IPS-20b (cell line): ENCODE measurements around the gene CPD.
"Not testable (repeated sequence)": the region's sequence is repeated elsewhere in the genome, so short reads cannot be mapped to it uniquely, and the experiment has no call there.

Source experiments
- H3K27ac ChIP-seq: one replicate; pipeline ENCODE4 v1.5.1; 2013; ENCODE audit warnings: low read length
- H3K27me3 ChIP-seq: 2 replicates; pipeline ENCODE4 v1.6.1; 2013; ENCODE audit warnings: mild to moderate bottlenecking, low read length, inconsistent platforms; ENCODE audit not compliant: insufficient read depth
- H3K36me3 ChIP-seq: 2 replicates; pipeline ENCODE4 v1.6.1; 2013; ENCODE audit warnings: low read depth, mild to moderate bottlenecking, inconsistent platforms, low read length, moderate library complexity; ENCODE audit not compliant: insufficient read depth
- H3K4me1 ChIP-seq: 2 replicates; pipeline ENCODE4 v1.6.1; 2013; ENCODE audit warnings: mild to moderate bottlenecking, control low read depth, inconsistent platforms, low read length, moderate library complexity; ENCODE audit not compliant: insufficient read depth
- H3K4me3 ChIP-seq: 2 replicates; pipeline ENCODE4 v1.5.1; 2013; ENCODE audit warnings: mild to moderate bottlenecking, low read length, inconsistent platforms
- H3K9ac ChIP-seq: 2 replicates; pipeline ENCODE4 v1.6.1; 2013; ENCODE audit warnings: low read depth, mild to moderate bottlenecking, inconsistent platforms, low read length, moderate library complexity
- H3K9me3 ChIP-seq: 2 replicates; pipeline ENCODE4 v1.6.1; 2013; ENCODE audit warnings: mild to moderate bottlenecking, low read depth, low read length, inconsistent platforms; ENCODE audit not compliant: insufficient read depth

The CPD gene

DNA sequence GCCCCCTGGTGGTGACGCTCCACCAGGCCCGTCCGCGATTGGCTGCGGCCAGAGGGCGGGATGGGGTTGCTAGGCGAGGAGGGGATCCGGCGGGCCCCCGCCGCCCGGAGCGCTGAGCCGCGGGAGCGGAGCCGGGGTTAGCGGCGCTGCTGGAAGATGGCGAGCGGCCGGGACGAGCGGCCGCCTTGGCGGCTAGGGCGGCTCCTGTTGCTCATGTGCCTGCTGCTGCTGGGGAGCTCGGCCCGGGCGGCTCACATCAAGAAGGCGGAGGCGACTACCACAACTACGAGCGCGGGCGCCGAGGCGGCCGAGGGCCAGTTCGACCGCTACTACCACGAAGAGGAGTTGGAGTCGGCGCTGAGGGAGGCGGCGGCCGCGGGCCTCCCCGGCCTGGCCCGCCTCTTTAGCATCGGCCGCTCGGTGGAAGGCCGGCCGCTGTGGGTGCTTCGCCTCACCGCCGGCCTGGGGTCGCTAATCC lies at the start of gene CPD:
Gene CPD (plus strand): TSS at position 103 of the 478 bp plus-strand sequence. CDS start 54 bp downstream, at position 157.
- Histone ChIP-seq H3K27ac (no peak within 1 kb of the TSS), H3K36me3 (no peaks in the 10 kb centered on the region), H3K9ac (peak within 1 kb of the TSS; percentile 77; the same call in 1 of the 2 replicates), H3K9me3 (no peaks in the 10 kb centered on the region), H3K4me3 (peak within 1 kb of the TSS; percentile 93), H3K27me3 (peaks cover 52% of the 10 kb centered on the region), H3K4me1 (peaks cover 39% of the 10 kb centered on the region)

DNA sequence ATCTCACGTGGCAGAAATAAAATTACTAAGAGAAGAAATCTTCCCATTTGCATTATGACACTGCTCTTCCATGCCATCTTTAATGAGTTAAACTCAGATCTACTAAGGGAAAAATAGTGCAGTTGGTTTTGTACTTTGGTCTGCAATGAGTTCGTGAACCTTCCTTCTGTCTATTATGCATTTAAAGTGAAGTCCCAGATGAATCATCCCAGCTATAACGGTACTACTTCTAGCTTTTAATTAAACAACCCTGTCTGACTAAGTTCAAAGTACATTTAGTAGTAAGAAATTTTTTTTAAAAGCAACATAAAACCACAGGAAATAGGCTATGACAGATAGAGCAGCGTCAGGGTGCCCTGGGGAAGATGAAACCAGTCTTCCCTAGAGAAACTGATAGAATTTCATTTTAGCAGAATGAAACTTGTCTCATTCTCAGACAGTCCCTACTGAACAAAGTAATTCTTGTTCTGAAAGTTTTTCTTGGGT lies 46.6 kb upstream of the CPD start:
- Histone ChIP-seq H3K36me3 (no peaks in the 10 kb centered on the region), H3K27ac (no peak overlapping the region), H3K4me3 (no peak overlapping the region), H3K9ac (no peak overlapping the region), H3K4me1 (no peaks in the 10 kb centered on the region), H3K27me3 (no peaks in the 10 kb centered on the region), H3K9me3 (no peaks in the 10 kb centered on the region)

DNA sequence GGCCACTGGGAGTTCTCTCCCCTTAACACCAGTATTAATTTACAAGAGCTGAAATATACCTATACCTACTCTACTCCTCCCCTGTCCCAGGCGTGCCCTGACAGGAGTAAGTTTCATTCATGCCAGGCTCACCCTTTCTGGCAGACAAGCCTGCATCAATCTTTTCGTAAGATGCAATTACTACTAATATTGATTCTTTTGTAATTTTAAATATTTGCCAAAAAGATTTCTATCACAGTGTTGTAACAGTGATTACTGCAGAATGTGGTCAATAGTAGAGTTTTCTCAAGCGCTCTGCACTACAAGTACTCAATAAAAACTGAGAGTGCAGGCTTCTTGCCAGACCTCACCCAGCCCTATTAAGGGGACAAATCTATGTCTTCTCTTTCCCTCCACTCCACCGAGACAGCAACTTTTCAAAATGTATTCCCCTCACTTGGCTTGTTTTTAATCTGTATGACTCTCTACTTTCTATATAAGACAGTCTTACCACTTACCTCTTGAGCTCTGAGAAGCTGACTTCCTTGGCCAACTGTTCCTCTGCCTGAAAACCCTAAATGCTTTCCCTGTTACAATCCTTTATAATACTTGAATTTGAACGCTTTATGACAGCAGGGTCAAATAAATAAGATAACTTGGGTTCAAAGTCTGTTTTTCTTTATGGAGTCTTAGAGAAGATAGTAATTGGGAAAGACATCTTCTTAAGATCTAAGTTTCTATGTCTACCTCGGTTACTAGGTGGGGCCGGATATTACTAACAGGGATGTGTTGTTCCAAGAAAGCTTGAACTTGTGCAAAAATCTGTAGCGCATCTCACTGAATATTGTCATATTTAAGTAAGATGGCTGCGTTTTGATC lies 45.0 kb upstream of the CPD start, which contains the start of gene TMIGD1:
Gene TMIGD1 (minus strand): TSS at position 555 of the 858 bp plus-strand sequence. CDS start 1,924 bp downstream, outside the sequence.
- H3K27me3 ChIP-seq: no peaks in the 10 kb centered on the region
- no peaks in the 10 kb centered on the region for H3K4me1 ChIP-seq
- H3K36me3 ChIP-seq: no peaks in the 10 kb centered on the region
- no peak within 1 kb of the TSS for H3K4me3 ChIP-seq
- H3K27ac ChIP-seq: no peak within 1 kb of the TSS
- H3K9me3 ChIP-seq: no peaks in the 10 kb centered on the region
- no peak within 1 kb of the TSS for H3K9ac ChIP-seq

DNA sequence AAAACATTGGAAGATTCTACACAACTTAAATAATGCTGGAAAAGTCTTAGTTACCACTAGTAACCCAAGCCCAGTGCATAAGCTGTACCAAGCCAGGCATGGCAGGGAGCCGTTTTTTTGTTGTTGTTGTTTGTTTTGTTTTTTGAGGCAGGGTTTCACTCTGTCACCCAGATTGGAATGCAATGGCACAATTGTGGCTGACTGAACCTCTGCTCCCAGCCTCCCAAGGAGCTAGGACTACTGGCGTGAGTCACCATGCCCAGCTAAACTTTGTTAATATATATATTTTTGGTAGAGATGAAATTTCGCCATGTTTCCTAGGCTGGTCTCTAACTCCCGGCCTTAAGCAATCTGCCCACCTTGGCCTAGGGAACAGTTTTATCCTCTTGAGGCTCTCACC lies 44.3 kb upstream of the CPD start:
- Histone ChIP-seq H3K36me3 (no peaks in the 10 kb centered on the region), H3K9me3 (no peaks in the 10 kb centered on the region), H3K4me1 (no peaks in the 10 kb centered on the region), H3K27ac (no peak overlapping the region), H3K9ac (no peak overlapping the region), H3K27me3 (no peaks in the 10 kb centered on the region), H3K4me3 (no peak overlapping the region)

DNA sequence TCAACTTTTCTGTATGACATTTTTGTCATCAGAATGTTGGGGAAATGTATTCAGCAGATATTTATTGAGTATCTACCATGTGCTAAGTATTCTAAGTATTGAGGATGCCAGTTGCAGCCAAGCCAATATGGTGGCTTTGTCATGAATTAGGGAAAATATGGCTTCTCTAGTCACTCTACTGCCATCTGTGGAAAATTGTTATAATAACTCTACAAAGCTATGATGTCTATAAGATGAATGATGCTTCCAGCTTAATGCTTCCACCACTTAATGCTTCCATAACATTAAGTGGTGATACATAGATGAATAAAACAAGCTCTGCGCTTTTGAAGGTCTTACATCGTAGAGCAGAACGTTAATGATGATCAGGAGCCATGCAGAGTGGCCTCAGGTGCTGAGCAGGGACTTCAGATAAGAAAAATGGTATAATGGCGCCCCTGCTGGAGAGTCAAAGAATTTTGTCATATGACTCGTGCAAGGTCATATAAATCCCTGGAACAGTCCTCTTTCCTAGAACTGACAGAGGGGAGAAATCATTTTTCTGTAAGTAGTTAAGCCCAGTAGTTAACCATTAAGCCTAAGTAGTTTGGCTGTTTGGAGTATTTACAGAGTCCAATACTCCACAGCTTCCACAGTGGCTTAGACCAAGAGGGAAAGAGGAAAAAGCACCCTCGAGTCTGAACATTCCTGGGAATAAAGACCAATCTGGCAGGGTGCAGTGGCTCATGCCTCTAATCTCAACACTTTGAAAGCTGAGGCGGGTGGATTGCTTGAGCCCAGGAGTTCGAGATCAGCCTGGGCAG lies 42.2 kb upstream of the CPD start:
- peaks cover 8% of the 10 kb centered on the region; the same call in 1 of the 2 replicates for H3K4me1 ChIP-seq
- no peak overlapping the region for H3K4me3 ChIP-seq
- H3K9me3 ChIP-seq: no peaks in the 10 kb centered on the region

DNA sequence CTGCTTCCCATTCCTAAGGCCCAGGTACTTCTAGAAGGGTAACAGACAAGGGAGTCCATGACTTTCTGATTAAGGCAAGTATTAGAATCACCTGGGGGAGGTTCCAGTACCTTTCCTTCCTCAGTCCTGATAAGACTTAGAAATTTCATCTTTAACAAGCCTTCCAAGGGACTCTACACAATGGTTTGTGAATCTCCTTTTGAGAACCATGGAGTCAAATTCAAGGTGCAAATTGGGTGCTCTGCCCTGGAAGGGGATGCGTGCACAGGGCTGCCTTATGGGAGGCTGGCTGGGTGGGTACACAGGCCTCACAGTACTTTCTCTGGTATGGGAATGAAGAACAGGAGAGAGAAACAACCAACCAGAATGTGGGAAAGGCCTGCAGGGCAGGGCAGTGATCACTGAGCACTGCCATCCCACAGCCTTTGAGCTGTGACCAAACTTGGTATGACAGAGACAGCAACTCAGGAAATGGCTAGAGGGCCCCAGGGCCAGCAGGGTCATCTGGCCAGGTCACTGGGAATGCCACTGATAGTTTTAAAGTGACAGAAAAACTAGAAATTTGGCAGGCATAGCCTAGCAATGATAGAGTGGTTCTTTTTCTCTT lies 41.2 kb upstream of the CPD start:
- no peak overlapping the region for H3K9ac ChIP-seq
- H3K36me3 ChIP-seq: no peaks in the 10 kb centered on the region
- H3K4me3 ChIP-seq: no peak overlapping the region
- no peaks in the 10 kb centered on the region for H3K27me3 ChIP-seq
- no peaks in the 10 kb centered on the region for H3K9me3 ChIP-seq
- peaks cover 8% of the 10 kb centered on the region; the same call in 1 of the 2 replicates for H3K4me1 ChIP-seq
- H3K27ac ChIP-seq: no peak overlapping the region

More for the DNA sequence above, 42.2 kb upstream of the CPD start:
- H3K9ac ChIP-seq: no peak overlapping the region
- H3K27me3 ChIP-seq: no peaks in the 10 kb centered on the region
- H3K36me3 ChIP-seq: no peaks in the 10 kb centered on the region
- H3K27ac ChIP-seq: no peak overlapping the region

DNA sequence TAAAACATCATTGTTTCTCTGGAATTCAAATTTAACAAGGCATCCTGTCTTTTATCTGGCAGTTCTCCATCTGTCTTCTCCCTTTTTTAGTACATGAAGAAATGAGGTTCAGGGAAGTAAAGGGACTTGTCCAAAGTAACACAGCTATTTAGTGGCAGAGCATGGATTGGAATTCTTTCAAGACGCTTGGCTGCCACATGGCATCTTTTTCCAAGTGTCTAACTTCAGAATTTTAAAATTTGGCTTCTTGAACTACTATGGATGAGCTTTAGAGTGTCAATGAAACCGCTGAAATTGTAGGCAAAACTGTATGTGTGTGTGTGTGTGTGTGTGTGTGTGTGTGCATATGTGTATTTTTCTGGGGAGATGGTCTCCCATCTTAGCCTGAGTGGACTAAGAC lies 39.6 kb upstream of the CPD start:
- Histone ChIP-seq H3K9me3 (no peaks in the 10 kb centered on the region), H3K36me3 (no peaks in the 10 kb centered on the region), H3K4me1 (peaks cover 8% of the 10 kb centered on the region; the same call in 1 of the 2 replicates), H3K27me3 (no peaks in the 10 kb centered on the region), H3K4me3 (no peak overlapping the region), H3K27ac (no peak overlapping the region), H3K9ac (no peak overlapping the region)

DNA sequence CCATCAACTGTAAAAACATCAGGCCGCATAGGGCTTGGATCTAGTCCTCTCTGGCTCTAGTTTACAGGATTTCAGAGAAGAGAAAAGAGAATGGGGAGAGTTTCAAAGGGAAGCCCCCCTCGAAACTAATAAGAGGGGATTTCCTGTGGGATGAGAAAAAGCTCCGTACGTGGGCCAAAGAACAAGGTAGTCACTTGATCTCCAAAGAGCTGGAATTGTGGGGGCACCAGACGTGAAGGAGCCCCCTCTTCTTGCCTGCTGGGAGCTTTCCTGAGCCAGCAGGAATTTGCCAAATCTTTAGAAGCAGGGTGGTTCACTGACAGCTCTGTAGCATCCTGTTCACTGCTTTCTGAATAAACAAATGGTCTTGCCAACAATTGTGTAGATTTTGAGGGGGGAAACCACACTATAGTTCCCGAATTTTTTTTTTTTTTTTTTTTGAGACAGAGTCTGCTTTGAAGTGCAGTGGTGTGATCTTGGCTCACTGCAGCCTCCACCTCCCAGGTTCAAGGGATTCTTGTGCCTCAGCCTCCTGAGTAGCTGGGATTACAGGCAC lies 37.8 kb upstream of the CPD start:
- Histone ChIP-seq H3K9ac (no peak overlapping the region), H3K4me1 (peaks cover 8% of the 10 kb centered on the region; the same call in 1 of the 2 replicates), H3K9me3 (no peaks in the 10 kb centered on the region), H3K4me3 (no peak overlapping the region), H3K27me3 (no peaks in the 10 kb centered on the region), H3K27ac (no peak overlapping the region), H3K36me3 (no peaks in the 10 kb centered on the region)

DNA sequence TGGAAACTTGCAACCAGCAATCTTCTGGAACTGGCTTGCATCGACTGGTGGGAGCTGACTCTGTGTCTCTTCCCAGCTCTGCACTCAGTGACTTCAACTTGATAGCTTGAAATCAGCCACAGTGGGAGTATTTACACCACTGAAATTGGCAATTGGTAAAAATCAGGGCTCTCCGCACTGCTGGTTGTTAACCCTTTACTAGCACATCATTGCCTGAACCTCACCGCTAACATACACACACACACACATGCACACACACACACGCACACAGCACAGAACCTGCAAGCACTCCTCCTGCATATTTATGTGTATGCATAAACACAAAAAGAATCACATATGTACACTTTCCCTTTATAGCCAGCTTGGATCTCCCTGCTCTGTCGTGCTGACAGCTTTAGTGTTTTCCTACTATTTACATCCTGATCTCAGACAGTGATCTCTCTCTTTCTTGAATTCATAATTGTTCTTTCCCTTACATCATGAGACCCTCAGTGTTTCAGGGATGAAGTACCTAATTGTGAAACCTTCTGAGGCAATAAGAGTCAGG lies 37.0 kb upstream of the CPD start:
- Histone ChIP-seq H3K4me1 (peaks cover 8% of the 10 kb centered on the region; the same call in 1 of the 2 replicates), H3K27ac (no peak overlapping the region), H3K27me3 (no peaks in the 10 kb centered on the region), H3K36me3 (no peaks in the 10 kb centered on the region), H3K9me3 (no peaks in the 10 kb centered on the region), H3K9ac (no peak overlapping the region), H3K4me3 (no peak overlapping the region)

DNA sequence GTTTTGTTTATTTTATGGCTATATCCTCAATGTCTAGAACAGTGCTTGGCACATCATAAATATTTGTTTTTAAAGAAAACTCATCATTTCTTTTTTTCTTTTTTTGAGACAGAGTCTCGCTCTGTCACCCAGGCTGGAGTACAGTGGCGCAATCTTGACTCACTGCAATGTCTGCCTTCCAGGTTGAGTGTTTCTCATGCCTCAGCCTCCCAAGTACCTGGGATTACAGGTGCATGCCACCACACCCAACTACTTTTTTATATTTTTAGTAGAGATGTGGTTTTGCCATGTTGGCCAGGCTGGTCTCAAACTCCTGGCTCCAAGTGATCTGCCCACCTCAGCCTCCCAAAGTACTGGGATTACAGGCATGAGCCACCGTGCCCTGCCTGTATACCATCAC lies 35.5 kb upstream of the CPD start:
- H3K36me3 ChIP-seq, H3K27me3 ChIP-seq, H3K4me1 ChIP-seq, H3K27ac ChIP-seq, H3K9me3 ChIP-seq, H3K4me3 ChIP-seq, H3K9ac ChIP-seq: not testable (repeated sequence)

DNA sequence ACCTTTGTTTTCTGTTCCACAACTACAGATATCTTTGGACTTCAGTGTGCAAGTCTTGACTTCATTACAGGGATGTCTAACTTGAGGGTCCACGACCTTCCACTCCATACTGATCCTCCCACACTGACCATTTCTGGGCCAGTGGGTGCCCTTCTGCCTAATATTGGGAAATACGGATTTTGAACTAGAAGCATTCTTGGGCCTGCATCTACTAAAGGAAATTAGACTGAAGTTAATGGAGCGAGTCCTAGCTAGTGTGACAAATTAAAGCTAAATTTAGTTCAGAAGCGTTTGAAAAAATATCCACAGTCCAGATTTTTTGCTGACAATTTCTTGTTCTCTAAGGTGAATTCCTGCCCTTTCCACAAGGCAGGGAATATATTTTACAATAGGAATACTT lies 34.9 kb upstream of the CPD start:
- peaks cover 8% of the 10 kb centered on the region; the same call in 1 of the 2 replicates for H3K4me1 ChIP-seq
- H3K4me3 ChIP-seq: no peak overlapping the region
- H3K9me3 ChIP-seq: no peaks in the 10 kb centered on the region
- no peak overlapping the region for H3K9ac ChIP-seq
- no peaks in the 10 kb centered on the region for H3K36me3 ChIP-seq
- no peak overlapping the region for H3K27ac ChIP-seq
- no peaks in the 10 kb centered on the region for H3K27me3 ChIP-seq
